GM12872 (cell line): ENCODE data around the gene NOP16.

ENCODE experiments used
- TF ChIP-seq, protein P1 (sequence below): IDR thresholded peaks from 3 replicates; pipeline ENCODE4 v1.5.1; 2011; ENCODE audit warnings: low read depth, mild to moderate bottlenecking, low read length, moderate library complexity; ENCODE audit not compliant: insufficient read depth

NOP16 gene

DNA sequence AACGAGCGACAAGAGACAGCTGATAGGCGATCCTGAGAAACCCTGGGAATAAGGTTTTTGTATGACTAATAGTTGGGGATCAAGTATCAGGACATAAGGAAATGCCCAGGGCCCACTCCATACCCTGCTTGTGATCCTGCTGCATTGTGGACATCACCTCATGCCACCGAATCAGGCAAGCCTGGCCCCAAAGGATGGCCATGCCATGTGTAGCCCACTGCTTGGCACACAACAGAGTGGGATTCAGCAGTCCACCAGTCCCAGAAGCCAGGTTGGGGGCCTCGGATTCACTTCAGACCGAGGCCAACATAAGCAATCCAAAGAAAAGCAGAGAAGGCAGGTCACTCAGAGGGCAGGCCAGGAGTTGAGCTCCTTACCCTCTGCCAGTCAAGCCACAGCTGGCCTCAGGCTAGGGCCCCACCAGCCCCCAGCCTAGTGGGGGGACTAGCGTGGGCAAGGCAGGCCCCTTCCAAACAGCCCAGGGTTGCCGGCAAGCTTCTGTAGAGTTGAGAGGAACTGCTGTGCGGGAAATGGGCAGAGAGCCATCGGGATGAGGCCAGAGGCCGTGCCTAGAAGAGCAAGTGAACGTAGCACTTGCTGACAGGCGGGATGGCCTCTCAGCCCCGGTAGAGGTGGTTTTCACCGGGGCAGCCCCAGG is 5.0 kb downstream of the NOP16 start:
- TF ChIP-seq, protein P1, sequence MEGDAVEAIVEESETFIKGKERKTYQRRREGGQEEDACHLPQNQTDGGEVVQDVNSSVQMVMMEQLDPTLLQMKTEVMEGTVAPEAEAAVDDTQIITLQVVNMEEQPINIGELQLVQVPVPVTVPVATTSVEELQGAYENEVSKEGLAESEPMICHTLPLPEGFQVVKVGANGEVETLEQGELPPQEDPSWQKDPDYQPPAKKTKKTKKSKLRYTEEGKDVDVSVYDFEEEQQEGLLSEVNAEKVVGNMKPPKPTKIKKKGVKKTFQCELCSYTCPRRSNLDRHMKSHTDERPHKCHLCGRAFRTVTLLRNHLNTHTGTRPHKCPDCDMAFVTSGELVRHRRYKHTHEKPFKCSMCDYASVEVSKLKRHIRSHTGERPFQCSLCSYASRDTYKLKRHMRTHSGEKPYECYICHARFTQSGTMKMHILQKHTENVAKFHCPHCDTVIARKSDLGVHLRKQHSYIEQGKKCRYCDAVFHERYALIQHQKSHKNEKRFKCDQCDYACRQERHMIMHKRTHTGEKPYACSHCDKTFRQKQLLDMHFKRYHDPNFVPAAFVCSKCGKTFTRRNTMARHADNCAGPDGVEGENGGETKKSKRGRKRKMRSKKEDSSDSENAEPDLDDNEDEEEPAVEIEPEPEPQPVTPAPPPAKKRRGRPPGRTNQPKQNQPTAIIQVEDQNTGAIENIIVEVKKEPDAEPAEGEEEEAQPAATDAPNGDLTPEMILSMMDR: no peak

DNA sequence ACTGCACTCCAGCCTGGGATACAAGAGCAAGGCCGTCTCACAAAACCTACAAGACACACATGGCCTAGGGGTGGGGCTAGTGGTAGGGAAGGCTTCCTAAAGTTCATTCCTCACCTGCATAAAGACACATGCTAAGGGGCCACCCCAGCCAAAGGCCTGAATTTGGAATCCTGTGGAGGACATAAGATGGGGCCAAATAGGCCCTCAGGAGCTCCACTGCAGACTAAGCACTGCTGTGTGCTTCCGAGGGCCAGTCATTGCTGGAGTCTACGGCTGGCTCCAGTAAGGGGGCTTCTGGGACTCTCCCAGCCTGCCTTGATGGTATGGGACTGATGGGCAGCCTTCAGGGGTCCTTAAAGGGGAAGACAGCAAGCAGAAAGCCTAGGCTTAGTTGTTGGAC is 5.7 kb downstream of the NOP16 start:
- TF ChIP-seq, protein P1: no peak

GRCh38 chr5:176381979-176382378 is 6.4 kb downstream of the NOP16 start:
- TF ChIP-seq, protein P1: no peak

DNA sequence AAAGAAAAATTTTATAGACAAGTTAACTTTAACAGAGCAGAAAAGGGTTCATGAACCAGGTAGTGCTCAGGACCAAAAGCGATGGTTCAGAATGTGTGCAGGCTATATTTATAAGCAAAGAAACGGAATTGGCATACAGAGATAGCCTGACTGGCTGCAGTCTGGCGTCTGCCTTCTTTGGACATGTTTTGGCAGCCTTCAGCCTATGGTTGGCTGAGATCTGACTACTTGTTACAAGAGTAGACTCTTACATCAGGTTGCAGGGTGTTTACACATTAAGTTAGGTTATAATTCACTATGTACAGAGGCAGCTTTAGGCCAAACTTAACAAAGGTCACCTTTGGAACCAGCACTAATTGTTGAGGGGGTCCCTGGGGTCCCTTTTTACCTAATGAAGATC is 7.0 kb downstream of the NOP16 start:
- TF ChIP-seq, protein P1: no peak

DNA sequence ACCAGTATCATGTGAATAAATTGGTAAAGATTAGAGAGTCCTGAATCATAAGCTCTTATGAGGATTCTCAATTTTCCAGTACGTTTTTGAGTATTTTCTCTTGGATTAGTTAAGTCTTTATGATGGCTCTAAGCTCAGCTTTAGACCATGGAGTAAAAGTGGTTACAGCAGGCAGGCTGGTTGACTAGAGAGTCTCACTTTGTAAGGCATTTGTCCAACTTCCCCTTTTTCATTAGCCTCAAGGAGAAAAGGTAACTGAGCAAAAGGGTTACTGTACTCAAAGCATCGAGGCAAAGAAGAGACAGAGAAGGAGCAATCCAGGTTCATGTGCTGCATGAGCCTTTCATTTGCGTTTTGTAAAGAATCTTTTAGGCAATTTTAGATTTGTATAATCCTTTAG is 8.5 kb downstream of the NOP16 start:
- TF ChIP-seq, protein P1: no peak

GRCh38 chr5:176373100-176373818 is 15.1 kb downstream of the NOP16 start:
- TF ChIP-seq, protein P1: no peak

DNA sequence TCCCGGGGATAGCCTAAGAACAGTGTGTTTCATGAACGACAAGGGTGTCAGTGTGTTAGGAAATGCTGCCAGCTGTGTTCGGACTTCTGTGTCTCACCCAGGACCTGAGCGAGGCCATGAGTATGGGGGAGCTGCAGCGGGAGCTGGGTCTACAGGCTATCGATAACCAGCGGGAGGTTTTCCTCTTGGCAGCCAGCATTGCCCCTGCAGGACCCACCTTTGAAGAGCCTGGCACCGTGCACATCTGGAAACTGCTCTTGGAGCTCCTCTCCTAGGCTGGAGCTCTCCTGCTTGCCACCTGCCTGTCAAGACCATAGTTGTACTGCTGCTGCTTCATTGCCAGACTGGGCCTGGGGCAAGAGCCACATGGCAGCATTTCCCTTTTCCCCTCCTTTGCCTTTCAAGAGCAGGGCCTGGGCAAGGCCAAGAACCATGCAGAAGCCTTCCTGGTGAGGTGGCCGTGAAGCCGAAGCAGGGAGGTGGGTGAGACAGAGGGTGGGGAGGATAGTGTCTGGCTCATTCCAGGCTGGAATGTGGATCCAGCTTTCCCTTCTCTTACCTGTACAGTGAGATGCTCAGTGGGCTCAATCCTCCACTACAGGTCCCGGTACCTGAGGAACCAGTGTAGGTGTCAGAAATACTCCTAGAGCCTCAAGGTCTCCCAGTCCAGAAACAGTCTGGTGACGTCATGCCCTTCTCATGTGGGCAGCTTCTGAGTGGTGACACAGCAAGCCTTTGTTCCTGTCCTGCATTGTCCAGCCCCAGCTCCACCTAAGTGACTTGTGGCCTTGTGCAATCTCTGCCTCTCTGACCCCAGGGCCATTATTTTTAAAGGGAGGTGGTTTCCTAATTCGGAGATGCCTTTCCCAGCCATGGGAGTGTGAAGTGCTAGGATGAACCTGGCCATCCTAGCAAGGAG is 16.5 kb downstream of the NOP16 start:
- TF ChIP-seq, protein P1: no peak
